GM21529 (cell line): ENCODE measurements around the gene ATP6V1F.
A peak's percentile ranks its signal among the peaks of the same experiment; 100 is the strongest.

ENCODE experiments used
- ATAC-seq: cut with Tn5 transposase; IDR thresholded peaks from one replicate; pipeline ENCODE4 v1.9.1; 2021; ENCODE audit not compliant: unreplicated experiment

ATP6V1F gene

GRCh38 chr7:128915271-128915819, 52.7 kb downstream of the ATP6V1F start:
- peak; percentile 26 for ATAC-seq
